Esophagus muscularis mucosa (tissue), 4 donors: ENCODE data around the gene ARHGAP23.

ENCODE experiments used
- CTCF ChIP-seq, 3 experiments: fragments of 200-600 bp in 2 of 3; fragments of 450-650 bp in 1 of 3; sonication (generic) in 2 of 3; IDR thresholded peaks; one replicate each; pipeline ENCODE4 v1.5.1; 2017 to 2019; ENCODE audit warnings: antibody characterized with exemption in 3 of 3, mild to moderate bottlenecking in 2 of 3, moderate library complexity in 1 of 3
- EP300 ChIP-seq: sonication (generic); formaldehyde crosslinking; IDR thresholded peaks from one replicate; pipeline ENCODE4 v1.6.1; 2017; ENCODE audit warnings: antibody characterized with exemption
- POLR2A ChIP-seq: fragments of 450-650 bp; IDR thresholded peaks from one replicate; pipeline ENCODE4 v1.6.1; 2017; ENCODE audit warnings: antibody characterized with exemption, moderate library complexity, mild to moderate bottlenecking, low read depth
- POLR2AphosphoS5 ChIP-seq, 2 donors: sonication (generic); formaldehyde crosslinking; IDR thresholded peaks; one replicate each; pipeline ENCODE4 v1.6.1; 2017; ENCODE audit warnings: antibody characterized with exemption in 2 of 2

- TF ChIP-seq EP300 (no peak), POLR2A (no peak), CTCF (IDR thresholded peaks at IDR 0.05) (no peak), POLR2AphosphoS5 (IDR thresholded peaks at IDR 0.05) (no peak)
These were observed 1.8 kb upstream of the ARHGAP23 start for GRCh38 chr17:38426441-38426840.
